Activated naive CD8-positive, alpha-beta T cell treated with anti-CD3 and anti-CD28 coated beads, Interleukin-2, amount 10 ng/mL, durations not matched to agents 7 days and 5 days (primary cell): ENCODE results near the gene KCTD16. TPM values are rescaled to one million over a fixed set of nuclear protein-coding genes. Genes with fewer than 3 reads are reported as not detected.

Source experiments
- ATAC-seq: fragments of 150-1000 bp; cut with Tn5 transposase; one replicate; pipeline ENCODE4 v1.10.0; 2021; ENCODE audit warnings: low read depth, moderate library complexity
- POLR2A ChIA-PET: fragments of 350-600 bp; sonication (Branson Sonifier 250); formaldehyde crosslinking; loops from one replicate; lab custom pipeline; 2021; ENCODE audit warnings: antibody characterized with exemption; lab: Charles Lee
- DNase-seq: peaks from one replicate; pipeline ENCODE4 v3.0.0; 2021
- H3K27ac Mint-ChIP-seq: one replicate; pipeline ENCODE4 v1.8.0; 2022; ENCODE audit warnings: mild to moderate bottlenecking, mixed read lengths
- H3K27me3 Mint-ChIP-seq: one replicate; pipeline ENCODE4 v1.8.0; 2022; ENCODE audit warnings: mild to moderate bottlenecking, moderate library complexity, mixed read lengths
- H3K36me3 Mint-ChIP-seq: one replicate; pipeline ENCODE4 v1.8.0; 2021; ENCODE audit warnings: mild to moderate bottlenecking, mixed read lengths
- H3K4me1 Mint-ChIP-seq: one replicate; pipeline ENCODE4 v1.8.0; 2021; ENCODE audit warnings: mixed read lengths
- H3K4me3 Mint-ChIP-seq: one replicate; pipeline ENCODE4 v1.8.0; 2022; ENCODE audit warnings: mild to moderate bottlenecking, moderate library complexity, mixed read lengths
- H3K9me3 Mint-ChIP-seq: one replicate; pipeline ENCODE4 v1.8.0; 2021; ENCODE audit warnings: mixed read lengths
- total RNA-seq, 2 experiments: library from RNA; stranded (reverse); gene quantifications; one replicate each; pipeline ENCODE4 v1.2.3, GENCODE V29; 2021

KCTD16 gene
- total RNA-seq, 2 experiments from 2014 or later, result 0.17 to 0.22 TPM

DNA sequence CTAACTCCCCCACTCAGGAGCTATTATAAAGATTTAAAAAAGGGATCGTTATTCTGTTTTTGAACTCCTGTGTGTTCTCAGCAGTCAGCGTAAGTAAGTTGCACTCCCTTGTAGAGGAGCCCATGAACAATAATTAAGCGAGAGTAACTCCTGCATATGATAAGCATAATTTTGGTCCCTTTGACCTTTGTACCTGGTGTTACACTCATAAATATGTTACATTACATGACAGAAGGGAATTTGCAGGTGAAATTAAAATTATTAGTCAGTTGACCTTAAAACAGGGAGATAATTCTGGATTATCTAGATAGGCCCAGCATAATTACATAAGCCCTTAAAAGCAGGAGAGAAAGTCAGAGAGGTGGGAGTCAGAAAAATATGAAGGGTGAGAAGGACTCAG lies 197.3 kb downstream of the KCTD16 start:
- POLR2A ChIA-PET, result no interaction called here
- no peak for ATAC-seq
- H3K27me3 Mint-ChIP-seq, result no peaks in the 10 kb centered on the region

GRCh38 chr5:144368556-144368955 lies 197.9 kb downstream of the KCTD16 start:
- Mint-ChIP-seq H3K36me3 (no peaks in the 10 kb centered on the region), H3K9me3 (no peaks in the 10 kb centered on the region), H3K27me3 (no peaks in the 10 kb centered on the region), H3K4me3 (no peak overlapping the region), H3K27ac (no peak overlapping the region), H3K4me1 (no peaks in the 10 kb centered on the region)
- DNase-seq, result no peak
- no peak for ATAC-seq
- POLR2A ChIA-PET, result no interaction called here

More for the DNA sequence above, 197.3 kb downstream of the KCTD16 start:
- Mint-ChIP-seq H3K27ac (no peak overlapping the region), H3K36me3 (no peaks in the 10 kb centered on the region), H3K9me3 (no peaks in the 10 kb centered on the region), H3K4me3 (no peak overlapping the region), H3K4me1 (no peaks in the 10 kb centered on the region)
- DNase-seq, result no peak

- Mint-ChIP-seq H3K4me1 (no peaks in the 10 kb centered on the region), H3K27me3 (no peaks in the 10 kb centered on the region), H3K4me3 (no peak overlapping the region), H3K36me3 (no peaks in the 10 kb centered on the region), H3K9me3 (no peaks in the 10 kb centered on the region), H3K27ac (no peak overlapping the region)
- no peak for DNase-seq
- POLR2A ChIA-PET, result no interaction called here
- no peak for ATAC-seq
These were observed 198.3 kb downstream of the KCTD16 start for GRCh38 chr5:144369006-144369405.

- H3K9me3 Mint-ChIP-seq, result no peaks in the 10 kb centered on the region
- H3K27me3 Mint-ChIP-seq, result no peaks in the 10 kb centered on the region
- DNase-seq, result no peak
- H3K36me3 Mint-ChIP-seq, result no peaks in the 10 kb centered on the region
- no peak overlapping the region for H3K27ac Mint-ChIP-seq
- ATAC-seq, result no peak
- no peak overlapping the region for H3K4me3 Mint-ChIP-seq
- no peaks in the 10 kb centered on the region for H3K4me1 Mint-ChIP-seq
- POLR2A ChIA-PET, result no interaction called here
These were observed 199.6 kb downstream of the KCTD16 start for GRCh38 chr5:144370273-144370672.

DNA sequence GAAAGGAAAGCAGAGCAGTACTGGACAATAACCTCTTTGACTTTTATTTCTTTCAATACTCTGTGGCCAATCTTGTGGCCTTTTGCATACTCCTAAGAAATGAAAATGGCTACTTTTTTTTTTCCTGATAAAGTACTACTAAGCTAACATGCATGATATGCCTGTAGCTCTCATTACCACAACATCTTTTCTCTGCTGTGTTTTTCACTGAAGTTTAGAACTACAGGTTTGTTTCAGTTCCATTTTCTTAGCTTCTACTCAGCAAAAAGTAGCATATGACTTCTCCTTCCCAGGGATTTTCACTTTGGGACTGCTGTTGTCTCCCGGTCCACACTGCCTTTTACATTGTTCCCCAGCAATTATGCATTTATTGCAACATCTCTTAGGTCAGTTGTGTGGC lies 204.0 kb downstream of the KCTD16 start:
- Mint-ChIP-seq H3K9me3 (no peaks in the 10 kb centered on the region), H3K4me3 (no peak overlapping the region), H3K36me3 (no peaks in the 10 kb centered on the region), H3K27me3 (no peaks in the 10 kb centered on the region), H3K27ac (no peak overlapping the region), H3K4me1 (no peaks in the 10 kb centered on the region)
- POLR2A ChIA-PET, result no interaction called here
- DNase-seq (no peak), ATAC-seq (no peak)

- Mint-ChIP-seq H3K9me3 (peaks cover 4% of the 10 kb centered on the region), H3K27ac (no peak overlapping the region), H3K36me3 (no peaks in the 10 kb centered on the region), H3K4me3 (no peak overlapping the region), H3K27me3 (no peaks in the 10 kb centered on the region), H3K4me1 (no peaks in the 10 kb centered on the region)
- POLR2A ChIA-PET, result no interaction called here
- ATAC-seq (no peak), DNase-seq (no peak)
These were observed 206.5 kb downstream of the KCTD16 start for GRCh38 chr5:144377207-144377606.

DNA sequence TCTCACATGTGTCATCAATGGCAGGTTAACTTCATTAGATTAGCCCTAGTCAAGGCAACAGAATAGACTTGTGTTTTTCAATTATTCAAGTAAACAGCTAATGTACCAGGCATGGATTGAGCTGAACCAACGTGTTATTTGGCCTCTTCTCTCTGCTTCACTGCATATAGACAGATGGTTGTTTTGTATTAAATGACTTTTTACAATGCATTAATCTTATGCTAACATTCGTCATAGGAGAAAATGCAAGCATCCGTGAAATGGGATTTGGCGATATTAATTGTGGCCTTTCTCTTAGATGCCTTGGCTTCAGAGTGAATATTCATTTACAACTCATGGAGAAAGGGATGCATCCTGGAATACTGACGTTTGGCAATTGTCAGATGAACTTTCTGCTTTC lies 208.0 kb downstream of the KCTD16 start:
- ATAC-seq, result no peak
- H3K36me3 Mint-ChIP-seq, result no peaks in the 10 kb centered on the region
- H3K27ac Mint-ChIP-seq, result no peak overlapping the region
- no peak for DNase-seq
- POLR2A ChIA-PET, result no interaction called here
- H3K4me1 Mint-ChIP-seq, result no peaks in the 10 kb centered on the region
- H3K27me3 Mint-ChIP-seq, result no peaks in the 10 kb centered on the region
- H3K9me3 Mint-ChIP-seq, result peaks cover 4% of the 10 kb centered on the region
- no peak overlapping the region for H3K4me3 Mint-ChIP-seq

DNA sequence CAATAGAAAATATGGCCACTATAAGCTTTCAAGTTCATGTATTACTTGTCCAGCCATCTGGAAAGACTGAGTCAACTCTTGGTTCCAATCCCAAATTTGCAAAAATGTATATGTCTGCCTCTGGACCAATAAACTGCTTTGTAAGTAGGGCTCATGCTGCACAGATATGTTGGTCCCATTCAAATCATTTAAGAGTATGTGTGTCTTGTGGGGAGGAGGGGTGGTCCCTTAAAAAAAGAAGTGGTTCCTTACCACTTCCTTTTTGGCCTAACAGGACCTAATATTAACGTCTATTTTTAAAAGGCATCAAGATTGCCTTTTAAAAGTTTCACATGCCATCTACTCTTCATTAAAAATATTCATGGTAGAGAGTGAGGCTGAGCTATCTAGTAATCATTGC lies 214.9 kb downstream of the KCTD16 start:
- Mint-ChIP-seq H3K9me3 (peaks cover 4% of the 10 kb centered on the region), H3K4me1 (no peaks in the 10 kb centered on the region), H3K36me3 (no peaks in the 10 kb centered on the region), H3K4me3 (no peak overlapping the region), H3K27me3 (no peaks in the 10 kb centered on the region), H3K27ac (no peak overlapping the region)
- no peak for ATAC-seq
- POLR2A ChIA-PET, result no interaction called here
- DNase-seq, result no peak

- Mint-ChIP-seq H3K9me3 (peaks cover 2% of the 10 kb centered on the region), H3K4me3 (no peak overlapping the region), H3K36me3 (no peaks in the 10 kb centered on the region), H3K27me3 (no peaks in the 10 kb centered on the region), H3K27ac (no peak overlapping the region), H3K4me1 (no peaks in the 10 kb centered on the region)
- ATAC-seq (no peak), DNase-seq (no peak)
- POLR2A ChIA-PET, result no interaction called here
These were observed 215.6 kb downstream of the KCTD16 start for GRCh38 chr5:144386315-144386714.

- Mint-ChIP-seq H3K27ac (no peak overlapping the region), H3K4me1 (no peaks in the 10 kb centered on the region), H3K4me3 (no peak overlapping the region), H3K27me3 (no peaks in the 10 kb centered on the region), H3K9me3 (peaks cover 2% of the 10 kb centered on the region), H3K36me3 (no peaks in the 10 kb centered on the region)
- POLR2A ChIA-PET, result no interaction called here
- ATAC-seq (no peak), DNase-seq (no peak)
These were observed 219.5 kb downstream of the KCTD16 start for GRCh38 chr5:144390133-144390532.

DNA sequence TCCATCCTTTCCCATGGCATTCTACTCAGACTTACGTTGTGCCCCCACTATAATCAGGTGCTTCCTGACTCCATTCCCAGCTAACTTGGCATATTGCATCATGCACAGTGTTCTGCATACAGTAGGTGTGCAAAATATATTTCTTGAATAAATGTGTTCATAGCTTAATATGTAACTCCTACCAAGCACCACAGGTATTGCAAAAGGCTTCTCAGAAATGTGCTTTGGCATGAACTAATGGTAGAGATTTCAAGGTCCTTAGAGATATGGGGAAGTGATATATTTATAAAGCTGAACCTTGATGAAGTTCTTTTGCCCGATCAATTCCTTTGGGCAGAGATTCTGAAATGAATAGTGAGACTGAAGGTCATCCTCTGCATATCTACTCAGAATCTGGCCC lies 220.4 kb downstream of the KCTD16 start:
- Mint-ChIP-seq H3K9me3 (peaks cover 2% of the 10 kb centered on the region), H3K36me3 (no peaks in the 10 kb centered on the region), H3K4me1 (no peaks in the 10 kb centered on the region), H3K4me3 (no peak overlapping the region), H3K27me3 (no peaks in the 10 kb centered on the region), H3K27ac (no peak overlapping the region)
- ATAC-seq (no peak), DNase-seq (no peak)
- POLR2A ChIA-PET, result no interaction called here

GRCh38 chr5:144393641-144394435 lies 223.2 kb downstream of the KCTD16 start:
- no peak for DNase-seq
- POLR2A ChIA-PET, result no interaction called here
- H3K4me3 Mint-ChIP-seq, result no peak overlapping the region
- H3K9me3 Mint-ChIP-seq, result peaks cover 2% of the 10 kb centered on the region
- no peak for ATAC-seq
- no peaks in the 10 kb centered on the region for H3K27me3 Mint-ChIP-seq
- no peaks in the 10 kb centered on the region for H3K4me1 Mint-ChIP-seq
- no peaks in the 10 kb centered on the region for H3K36me3 Mint-ChIP-seq
- H3K27ac Mint-ChIP-seq, result no peak overlapping the region

DNA sequence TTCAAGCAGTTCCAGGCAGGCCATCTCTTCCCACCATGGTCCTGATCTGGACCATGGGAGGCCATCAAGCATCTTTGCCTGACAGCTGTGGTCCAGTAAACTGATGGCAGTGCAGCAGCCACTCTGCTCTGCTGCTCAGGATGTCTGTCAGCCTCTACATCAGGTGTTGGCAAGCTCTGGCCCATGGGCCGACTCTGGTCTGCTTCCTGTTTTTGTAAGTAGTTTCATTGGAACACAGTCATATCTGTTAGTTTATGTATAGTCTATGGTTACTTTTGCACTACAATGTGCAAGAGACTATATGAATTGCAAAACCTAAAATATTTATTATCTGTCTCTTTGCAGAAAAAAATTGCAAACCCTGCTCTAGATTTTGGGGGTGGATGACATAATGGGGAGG lies 225.0 kb downstream of the KCTD16 start:
- DNase-seq, result no peak

DNA sequence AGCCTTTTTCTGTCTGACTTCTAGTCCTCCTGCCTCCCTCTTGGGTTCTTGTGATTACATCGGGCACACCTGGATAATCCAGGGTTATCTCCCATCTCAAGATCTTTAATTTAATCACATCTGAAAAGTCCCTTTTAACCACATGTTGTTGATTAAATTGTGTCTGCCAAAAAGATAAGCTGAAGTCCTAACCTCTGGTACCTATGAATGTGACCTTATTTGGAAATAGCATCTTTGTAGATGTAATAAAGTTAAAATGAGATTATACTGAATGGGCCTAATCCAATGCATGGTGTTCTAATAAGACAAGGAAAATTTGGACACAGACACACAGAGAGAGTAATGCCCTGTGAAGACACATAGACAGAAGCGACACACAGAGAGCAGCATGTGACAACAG lies 232.4 kb downstream of the KCTD16 start:
- ATAC-seq (no peak), DNase-seq (no peak)
- peaks cover 3% of the 10 kb centered on the region for H3K27me3 Mint-ChIP-seq
- POLR2A ChIA-PET, result no interaction called here
- H3K4me3 Mint-ChIP-seq, result no peak overlapping the region
- no peaks in the 10 kb centered on the region for H3K9me3 Mint-ChIP-seq
- no peaks in the 10 kb centered on the region for H3K4me1 Mint-ChIP-seq
- H3K36me3 Mint-ChIP-seq, result no peaks in the 10 kb centered on the region
- no peak overlapping the region for H3K27ac Mint-ChIP-seq

More for the DNA sequence above, 225.0 kb downstream of the KCTD16 start:
- POLR2A ChIA-PET, result no interaction called here
- Mint-ChIP-seq H3K4me1 (no peaks in the 10 kb centered on the region), H3K4me3 (no peak overlapping the region), H3K27me3 (no peaks in the 10 kb centered on the region), H3K36me3 (no peaks in the 10 kb centered on the region), H3K9me3 (peaks cover 2% of the 10 kb centered on the region), H3K27ac (no peak overlapping the region)
- ATAC-seq, result no peak
